Upper lobe of right lung (tissue), 1 donor: ENCODE measurements around the gene CAMK1D. TPM values are rescaled to one million over a fixed set of nuclear protein-coding genes. Genes with fewer than 3 reads are reported as not detected.

Experiments
- ATAC-seq: fragments of 200-7000 bp; cut with Tn5 transposase; one replicate; pipeline ENCODE4 v1.9.1; 2020; ENCODE audit warnings: mild to moderate bottlenecking, moderate library complexity
- DNase-seq: peaks from one replicate; pipeline ENCODE4 v3.0.0-alpha.2; 2020
- H3K27ac ChIP-seq: fragments of 200-600 bp; one replicate; pipeline ENCODE4 v1.8.0; 2022
- H3K27me3 ChIP-seq: fragments of 200-600 bp; one replicate; pipeline ENCODE4 v1.8.0; 2022; ENCODE audit warnings: mild to moderate bottlenecking
- H3K36me3 ChIP-seq: fragments of 200-600 bp; one replicate; pipeline ENCODE4 v1.8.0; 2022
- H3K4me1 ChIP-seq: fragments of 200-600 bp; one replicate; pipeline ENCODE4 v1.8.0; 2022
- H3K4me3 ChIP-seq: fragments of 200-600 bp; one replicate; pipeline ENCODE4 v1.8.0; 2022; ENCODE audit warnings: mild to moderate bottlenecking
- H3K9me3 ChIP-seq: fragments of 200-600 bp; one replicate; pipeline ENCODE4 v1.8.0; 2022
- intact Hi-C: fragments of 100-400 bp; cut with DNase I; formaldehyde crosslinking; loops from one replicate; pipeline ENCODE4 v1.11.0; 2022
- total RNA-seq: library from RNA; stranded (reverse); fragmentation: NEBNext Ultra II Directional; extraction: Animal tissue kit (Norgen Biotek cat#: 25700); gene quantifications from one replicate; pipeline ENCODE4 v1.2.1, GENCODE V29; 2021
- TF ChIP-seq, protein P1 (sequence below): fragments of 200-600 bp; IDR thresholded peaks from one replicate; pipeline ENCODE4 v1.8.0; 2022; ENCODE audit warnings: antibody characterized with exemption
- donor health status: DM: no; HTN: yes; CAD: no; lungs with severe emphysema.

Gene CAMK1D
- total RNA-seq, 1 donor from 2014 or later, result 17.1 TPM

DNA sequence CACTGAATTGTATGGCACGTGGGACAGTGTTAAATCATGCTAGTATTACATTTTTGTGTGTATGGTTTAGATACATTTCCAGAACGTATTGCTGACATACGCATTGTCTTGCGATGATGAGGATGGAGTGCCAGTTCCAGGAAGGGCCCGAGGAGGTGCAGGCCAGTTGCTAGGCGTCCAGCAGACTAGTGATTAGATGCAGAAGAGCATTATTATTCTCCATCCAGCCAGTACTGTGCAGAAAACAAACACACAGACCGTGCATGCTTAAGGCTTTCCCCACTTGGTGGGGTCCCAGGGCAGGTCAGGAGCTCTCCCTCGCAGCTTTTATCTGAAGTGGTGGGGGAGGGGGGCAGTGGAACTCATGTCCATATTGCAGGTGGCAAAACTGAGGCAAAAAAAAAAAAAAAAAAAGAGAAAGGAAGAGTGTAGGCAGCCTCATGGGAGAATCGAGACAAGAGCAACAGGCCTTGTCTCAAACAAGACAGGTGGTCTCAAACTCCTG, 189.2 kb downstream of the CAMK1D start:
- TF ChIP-seq, protein P1, sequence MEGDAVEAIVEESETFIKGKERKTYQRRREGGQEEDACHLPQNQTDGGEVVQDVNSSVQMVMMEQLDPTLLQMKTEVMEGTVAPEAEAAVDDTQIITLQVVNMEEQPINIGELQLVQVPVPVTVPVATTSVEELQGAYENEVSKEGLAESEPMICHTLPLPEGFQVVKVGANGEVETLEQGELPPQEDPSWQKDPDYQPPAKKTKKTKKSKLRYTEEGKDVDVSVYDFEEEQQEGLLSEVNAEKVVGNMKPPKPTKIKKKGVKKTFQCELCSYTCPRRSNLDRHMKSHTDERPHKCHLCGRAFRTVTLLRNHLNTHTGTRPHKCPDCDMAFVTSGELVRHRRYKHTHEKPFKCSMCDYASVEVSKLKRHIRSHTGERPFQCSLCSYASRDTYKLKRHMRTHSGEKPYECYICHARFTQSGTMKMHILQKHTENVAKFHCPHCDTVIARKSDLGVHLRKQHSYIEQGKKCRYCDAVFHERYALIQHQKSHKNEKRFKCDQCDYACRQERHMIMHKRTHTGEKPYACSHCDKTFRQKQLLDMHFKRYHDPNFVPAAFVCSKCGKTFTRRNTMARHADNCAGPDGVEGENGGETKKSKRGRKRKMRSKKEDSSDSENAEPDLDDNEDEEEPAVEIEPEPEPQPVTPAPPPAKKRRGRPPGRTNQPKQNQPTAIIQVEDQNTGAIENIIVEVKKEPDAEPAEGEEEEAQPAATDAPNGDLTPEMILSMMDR, result no peak
- DNase-seq, result no peak
- H3K4me3 ChIP-seq, result no peak overlapping the region
- H3K36me3 ChIP-seq, result no peaks in the 10 kb centered on the region
- ATAC-seq, result no peak
- H3K27me3 ChIP-seq, result no peaks in the 10 kb centered on the region
- no peak overlapping the region for H3K27ac ChIP-seq
- intact Hi-C loops, result no loop called here
- no peaks in the 10 kb centered on the region for H3K4me1 ChIP-seq
- no peaks in the 10 kb centered on the region for H3K9me3 ChIP-seq

DNA sequence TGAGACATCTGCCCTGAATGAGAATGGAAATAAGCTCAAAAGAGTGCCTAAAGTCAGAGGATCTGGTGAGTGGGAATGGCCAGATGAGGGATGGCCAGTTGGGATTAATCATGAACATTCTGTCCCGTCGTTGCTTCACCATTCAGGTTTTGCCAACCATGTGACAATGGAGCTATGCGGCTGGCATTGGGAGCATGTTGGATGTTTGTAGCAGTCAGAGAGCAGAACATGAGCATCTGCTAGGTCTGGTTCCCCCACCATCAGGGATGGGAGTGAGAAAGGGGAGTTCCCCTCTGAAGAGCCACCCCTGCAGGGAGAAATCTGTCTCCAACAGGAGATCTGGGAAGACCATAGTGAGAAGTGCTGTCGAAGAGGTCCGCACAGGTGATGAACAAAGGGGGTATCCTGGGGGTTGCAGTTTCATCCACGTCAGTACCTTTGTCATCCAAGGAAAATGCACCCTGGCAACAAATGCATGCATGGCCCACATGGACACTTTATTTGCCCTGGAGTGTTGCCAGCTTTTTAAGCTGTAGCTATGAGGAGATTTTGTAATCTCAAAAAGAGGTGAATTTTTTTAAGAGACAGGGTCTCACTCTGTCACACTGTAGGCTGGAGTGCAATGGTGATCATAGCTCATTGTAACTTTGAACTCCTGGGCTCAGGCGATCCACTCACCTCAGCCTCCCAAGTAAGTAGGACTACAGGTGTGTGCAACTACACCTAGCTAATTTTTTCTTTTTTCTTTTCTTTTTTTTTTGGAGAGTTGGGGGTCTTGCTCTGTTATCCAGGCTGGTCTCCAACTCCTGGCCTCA, 190.2 kb downstream of the CAMK1D start:
- Histone ChIP-seq H3K36me3 (no peaks in the 10 kb centered on the region), H3K9me3 (no peaks in the 10 kb centered on the region), H3K27ac (no peak overlapping the region), H3K4me3 (no peak overlapping the region), H3K27me3 (no peaks in the 10 kb centered on the region), H3K4me1 (no peaks in the 10 kb centered on the region)
- DNase-seq, result no peak
- intact Hi-C loops, result no loop called here
- TF ChIP-seq, protein P1, result no peak
- ATAC-seq, result no peak

DNA sequence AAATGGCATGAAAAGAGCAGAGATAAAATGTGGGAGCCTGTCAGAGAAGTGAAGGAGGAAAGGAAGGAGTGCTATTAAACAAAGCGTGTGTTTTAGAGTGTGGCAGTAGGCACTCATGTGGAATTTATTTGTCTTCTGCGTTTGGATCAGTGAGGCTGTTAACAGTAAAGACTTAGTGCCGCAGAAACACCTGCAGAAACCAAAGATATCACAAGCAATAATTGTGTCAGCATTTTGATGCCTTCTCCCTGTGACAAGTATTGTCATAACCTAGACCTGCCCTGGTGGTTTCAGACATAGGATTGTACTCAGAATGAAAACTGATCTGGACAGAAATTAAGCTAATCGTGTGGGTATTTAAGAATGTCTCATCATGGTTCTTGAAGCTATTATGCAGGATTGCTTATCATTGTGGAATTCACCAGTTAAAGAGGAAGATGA, 191.0 kb downstream of the CAMK1D start:
- no peak overlapping the region for H3K4me3 ChIP-seq
- no peaks in the 10 kb centered on the region for H3K9me3 ChIP-seq
- TF ChIP-seq, protein P1, result no peak
- H3K27me3 ChIP-seq, result no peaks in the 10 kb centered on the region
- DNase-seq (no peak), ATAC-seq (no peak)
- no peak overlapping the region for H3K27ac ChIP-seq
- intact Hi-C loops, result no loop called here
- H3K4me1 ChIP-seq, result no peaks in the 10 kb centered on the region
- no peaks in the 10 kb centered on the region for H3K36me3 ChIP-seq

DNA sequence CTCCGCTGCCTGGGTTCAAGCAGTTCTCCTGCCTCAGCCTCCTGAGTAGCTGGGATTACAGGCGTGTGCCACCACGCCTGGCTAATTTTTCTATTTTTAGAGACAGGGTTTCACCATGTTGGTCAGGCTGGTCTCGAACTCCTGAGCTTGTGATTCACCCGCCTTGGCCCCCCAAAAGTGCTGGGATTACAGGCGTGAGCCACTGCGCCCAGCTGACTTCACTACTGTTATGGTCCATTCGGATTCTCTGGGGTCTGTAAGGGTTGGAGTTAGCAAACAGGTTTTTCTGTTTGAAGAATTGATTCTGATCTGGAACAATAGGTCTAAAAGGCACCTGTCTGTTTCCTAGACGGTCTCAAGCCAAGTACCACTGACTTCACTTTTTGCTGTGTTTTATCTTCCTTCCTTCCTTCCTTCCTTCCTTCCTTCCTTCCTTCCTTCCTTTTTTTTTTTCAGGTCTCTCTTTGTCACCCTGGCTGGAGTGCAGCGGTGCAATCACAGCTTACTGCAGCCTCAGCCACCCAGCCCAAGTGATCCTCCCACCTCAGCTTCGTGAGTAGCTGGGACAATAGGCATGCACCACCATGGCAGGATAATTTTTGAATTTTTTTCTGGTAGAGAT, 192.2 kb downstream of the CAMK1D start:
- DNase-seq (no peak), ATAC-seq (no peak)
- TF ChIP-seq, protein P1, result no peak
- H3K36me3 ChIP-seq, result no peaks in the 10 kb centered on the region
- H3K4me3 ChIP-seq, result no peak overlapping the region
- intact Hi-C loops, result no loop called here
- no peaks in the 10 kb centered on the region for H3K27me3 ChIP-seq
- H3K9me3 ChIP-seq, result no peaks in the 10 kb centered on the region
- H3K4me1 ChIP-seq, result no peaks in the 10 kb centered on the region
- no peak overlapping the region for H3K27ac ChIP-seq

DNA sequence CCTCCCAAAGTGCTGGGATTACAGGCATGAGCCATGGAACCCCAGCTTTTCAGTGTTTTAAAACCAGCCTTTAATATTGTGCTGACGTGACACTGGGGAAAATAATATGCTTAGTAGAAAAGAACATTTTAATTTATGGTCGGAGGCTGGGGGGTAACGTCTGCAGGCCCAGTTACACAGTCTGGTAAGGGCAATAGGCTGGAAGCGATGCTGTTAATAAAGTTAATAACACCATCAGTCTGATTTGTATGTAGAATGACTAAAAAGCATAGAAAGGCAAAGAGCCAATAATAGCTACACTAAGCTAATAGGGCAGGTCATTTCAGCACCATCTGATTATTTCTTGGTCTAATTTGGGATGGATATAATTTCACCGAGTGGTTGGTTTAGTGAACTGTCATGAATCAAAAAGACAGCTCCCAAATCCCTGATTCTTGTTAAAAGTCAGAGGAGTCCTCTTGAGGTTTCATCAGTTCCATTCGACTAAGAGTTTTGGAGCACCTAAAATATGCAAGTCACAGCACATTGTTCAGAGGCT, 192.9 kb downstream of the CAMK1D start:
- DNase-seq, result no peak
- no peaks in the 10 kb centered on the region for H3K9me3 ChIP-seq
- no peak for ATAC-seq
- no peaks in the 10 kb centered on the region for H3K4me1 ChIP-seq
- H3K36me3 ChIP-seq, result no peaks in the 10 kb centered on the region
- no peak overlapping the region for H3K27ac ChIP-seq
- no peaks in the 10 kb centered on the region for H3K27me3 ChIP-seq
- no peak overlapping the region for H3K4me3 ChIP-seq
- TF ChIP-seq, protein P1, result no peak
- intact Hi-C loops, result no loop called here
